A549 (cell line): ENCODE measurements around the gene DIPK1B. TPM values are rescaled to one million over a fixed set of nuclear protein-coding genes. Genes with fewer than 3 reads are reported as not detected.

Experiments used
- ATAC-seq, 2 experiments: fragments of 200-7000 bp in 1 of 2; fragments of >200 bp in 1 of 2; cut with Nextera tagmentation in 1 of 2; cut with Tn5 transposase in 1 of 2; 3 replicates each; pipeline versions ENCODE4 v1.8.0 to v1.9.1; 2018 to 2020; ENCODE audit warnings: mild to moderate bottlenecking in 1 of 2, moderate library complexity in 1 of 2
- CTCF ChIA-PET: fragments of 300-600 bp; sonication (Branson Sonifier 250); formaldehyde crosslinking; extraction: SDS; loops from one replicate; lab custom pipeline; 2021; ENCODE audit warnings: antibody characterized with exemption, inconsistent platforms; lab: Yijun Ruan, JAX
- POLR2A ChIA-PET: fragments of 350-600 bp; formaldehyde crosslinking; extraction: SDS; loops from one replicate; lab custom pipeline; 2021; ENCODE audit warnings: antibody characterized with exemption, inconsistent platforms; lab: Yijun Ruan, JAX
- DNase-seq, 2 experiments: peaks; one replicate each; pipeline versions ENCODE4 v3.0.0 to v3.0.0-alpha.2; 2011 to 2016; ENCODE audit warnings: low read depth in 1 of 2, low spot score in 1 of 2
- FAIRE-seq: peaks from 2 replicates; lab custom pipeline; 2011; peaks lifted over from hg19 to GRCh38; lab: Jason Lieb, UNC
- H3K27ac ChIP-seq, 2 experiments: fragments of >200 bp; sonication (Bioruptor Twin); formaldehyde crosslinking; 3 replicates each; pipeline ENCODE4 v1.5.1; 2016 to 2017
- H3K4me1 ChIP-seq: fragments of >200 bp; sonication (Bioruptor Twin); formaldehyde crosslinking; 3 replicates; pipeline ENCODE4 v1.6.1; 2016
- H3K4me2 ChIP-seq: fragments of >200 bp; sonication (Bioruptor Twin); formaldehyde crosslinking; 3 replicates; pipeline ENCODE4 v1.6.1; 2016
- H3K4me3 ChIP-seq: fragments of >200 bp; sonication (Bioruptor Twin); formaldehyde crosslinking; 3 replicates; pipeline ENCODE4 v1.5.1; 2016
- H3K9me3 ChIP-seq: fragments of >200 bp; sonication (Bioruptor Twin); formaldehyde crosslinking; 3 replicates; pipeline ENCODE4 v1.6.1; 2016
- CBX8 ChIP-seq: fragments of 200-600 bp; sonication (generic); IDR thresholded peaks from 2 replicates; pipeline ENCODE4 v1.6.1; 2016
- EP300 ChIP-seq, 2 experiments: fragments of >200 bp; sonication (Bioruptor Twin); formaldehyde crosslinking; IDR thresholded peaks; 2 replicates in 1 of 2; 3 replicates in 1 of 2; pipeline ENCODE4 v1.6.1; 2016 to 2017
- FOSB ChIP-seq: fragments of 250-450 bp; sonication (Bioruptor Pico); IDR thresholded peaks from 2 replicates; pipeline ENCODE4 v1.5.0; 2020; ENCODE audit warnings: mild to moderate bottlenecking, moderate library complexity
- HDAC2 ChIP-seq: fragments of 200-600 bp; sonication (generic); IDR thresholded peaks from 2 replicates; pipeline ENCODE4 v1.6.1; 2016
- HMGXB4 ChIP-seq: fragments of 250-450 bp; sonication (Bioruptor Pico); IDR thresholded peaks from 2 replicates; pipeline ENCODE4 v1.5.0; 2021; ENCODE audit warnings: mild to moderate bottlenecking, moderate library complexity, borderline replicate concordance
- HOXB5 ChIP-seq: fragments of 250-450 bp; sonication (Bioruptor Pico); IDR thresholded peaks from 2 replicates; pipeline ENCODE4 v1.5.0; 2020; ENCODE audit warnings: mild to moderate bottlenecking, moderate library complexity
- JUN ChIP-seq, 2 experiments: fragments of >200 bp; sonication (Bioruptor Twin); formaldehyde crosslinking; IDR thresholded peaks; 2 replicates in 1 of 2; 3 replicates in 1 of 2; pipeline ENCODE4 v1.6.1; 2016 to 2017
- JUNB ChIP-seq: fragments of >200 bp; sonication (Bioruptor Twin); formaldehyde crosslinking; IDR thresholded peaks from 2 replicates; pipeline ENCODE4 v1.6.1; 2016
- MAFK ChIP-seq: fragments of 450-650 bp; IDR thresholded peaks from 2 replicates; pipeline ENCODE4 v1.6.1; 2014; ENCODE audit not compliant: partially characterized antibody
- MAX ChIP-seq: IDR thresholded peaks from 2 replicates; pipeline ENCODE4 v1.6.1; 2012
- MAZ ChIP-seq: fragments of 150-350 bp; IDR thresholded peaks from 2 replicates; pipeline ENCODE4 v1.6.1; 2014; ENCODE audit warnings: antibody characterized with exemption, low read depth, low read length, borderline replicate concordance
- MYC ChIP-seq: IDR thresholded peaks from 2 replicates; pipeline ENCODE4 v1.6.1; 2012; ENCODE audit warnings: mild to moderate bottlenecking, inconsistent platforms, low read length, improper control_type of control experiment, borderline replicate concordance
- NFE2L2 ChIP-seq: fragments of 150-350 bp; conservative IDR thresholded peaks from 2 replicates; pipeline ENCODE4 v1.6.1; 2014; ENCODE audit warnings: low read length
- POLR2A ChIP-seq: IDR thresholded peaks from 2 replicates; pipeline ENCODE4 v1.6.1; 2012; ENCODE audit warnings: mild to moderate bottlenecking, low read length
- POLR2AphosphoS2 ChIP-seq: conservative IDR thresholded peaks from 2 replicates; pipeline ENCODE4 v1.6.1; 2012; ENCODE audit warnings: low read length, improper control_type of control experiment, inconsistent platforms
- RCOR1 ChIP-seq: fragments of 150-350 bp; IDR thresholded peaks from 2 replicates; pipeline ENCODE4 v1.6.1; 2014; ENCODE audit warnings: antibody characterized with exemption, low read length, low read depth
- RFX5 ChIP-seq: fragments of 450-650 bp; IDR thresholded peaks from 2 replicates; pipeline ENCODE4 v1.7.1; 2014; ENCODE audit warnings: antibody characterized with exemption, mild to moderate bottlenecking, moderate library complexity
- RNF2 ChIP-seq: fragments of 200-600 bp; sonication (generic); IDR thresholded peaks from 2 replicates; pipeline ENCODE4 v1.6.1; 2016; ENCODE audit warnings: low read depth, mild to moderate bottlenecking, antibody characterized with exemption, moderate library complexity, borderline replicate concordance
- TFCP2L1 ChIP-seq: fragments of 250-450 bp; sonication (Bioruptor Pico); IDR thresholded peaks from 2 replicates; pipeline ENCODE4 v1.5.0; 2021; ENCODE audit warnings: mild to moderate bottlenecking
- WGBS: methylation state at CpG from one replicate; pipeline ENCODE4 v1.1.6; 2017; ENCODE audit errors: missing lambda C conversion rate; 5-methylcytosine and 5-hydroxymethylcytosine counted together
- polyA plus RNA-seq, 4 experiments: library from polyadenylated mRNA; depleted of rRNA in 3 of 4; stranded (reverse); fragments of >200 nt; fragmentation: RNase III in 1 of 4; extraction: RNeasy Plus Mini Kit Qiagen cat#74134 plus additional on column Dnase treatment in 1 of 4; gene quantifications; 2 replicates in 3 of 4; 3 replicates in 1 of 4; pipeline ENCODE4 v1.2.3, GENCODE V29; 2011 to 2017
- TF ChIP-seq, protein P1 (sequence below): fragments of 250-450 bp; sonication (Bioruptor Pico); IDR thresholded peaks from 2 replicates; pipeline ENCODE4 v1.5.0; 2020; ENCODE audit warnings: low read depth, mild to moderate bottlenecking, moderate library complexity
- TF ChIP-seq, protein P2 (sequence below): fragments of 150-350 bp; IDR thresholded peaks from 2 replicates; pipeline ENCODE4 v1.6.1; 2014; ENCODE audit warnings: low read depth, mild to moderate bottlenecking, low read length

The DIPK1B gene
- polyA plus RNA-seq, 2 of the 4 experiments (the other 2 are of a cell fraction), result 6.7 TPM

GRCh38 chr9:136694163-136694871, 18.1 kb upstream of the DIPK1B start (continued):
- TF ChIP-seq, protein P1, sequence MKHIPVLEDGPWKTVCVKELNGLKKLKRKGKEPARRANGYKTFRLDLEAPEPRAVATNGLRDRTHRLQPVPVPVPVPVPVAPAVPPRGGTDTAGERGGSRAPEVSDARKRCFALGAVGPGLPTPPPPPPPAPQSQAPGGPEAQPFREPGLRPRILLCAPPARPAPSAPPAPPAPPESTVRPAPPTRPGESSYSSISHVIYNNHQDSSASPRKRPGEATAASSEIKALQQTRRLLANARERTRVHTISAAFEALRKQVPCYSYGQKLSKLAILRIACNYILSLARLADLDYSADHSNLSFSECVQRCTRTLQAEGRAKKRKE (CRISPR knock-in tag), result no peak
- TF ChIP-seq MAX (peak; percentile 38; the same call in 1 of the 2 replicates), RCOR1 (no peak), HMGXB4 (CRISPR knock-in tag) (no peak), FOSB (CRISPR knock-in tag) (no peak), HOXB5 (CRISPR knock-in tag) (no peak), POLR2A (no peak), JUNB (no peak; the same call in none of the 2 replicates), RNF2 (no peak), NFE2L2 (no peak), JUN (IDR thresholded peaks at IDR 0.05) (no peak), EP300 (IDR thresholded peaks at IDR 0.05) (no peak), CBX8 (no peak)

DNA sequence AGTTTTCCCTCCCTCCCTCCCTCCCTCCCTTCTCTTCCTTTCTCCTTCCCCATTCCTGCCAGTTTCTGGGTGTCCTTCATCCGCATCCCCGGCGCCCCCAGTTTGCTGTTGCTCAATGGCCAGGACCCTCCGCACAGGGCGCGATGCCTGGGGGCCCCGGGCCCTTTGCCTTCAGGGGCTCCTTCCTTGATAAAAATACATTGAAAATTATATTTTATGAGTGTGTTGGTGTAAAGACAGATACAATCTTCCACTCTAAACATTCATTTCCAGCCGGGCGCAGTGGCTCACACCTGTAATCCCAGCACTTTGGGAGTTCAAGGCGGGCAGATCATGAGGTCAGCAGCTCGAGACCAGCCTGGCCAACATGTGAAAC, 17.5 kb upstream of the DIPK1B start:
- Histone ChIP-seq H3K9me3 (no peaks in the 10 kb centered on the region), H3K4me2 (peak overlapping the region; percentile 86), H3K27ac (peak overlapping the region; percentile 73 to 87), H3K4me1 (peaks cover 78% of the 10 kb centered on the region), H3K4me3 (no peak overlapping the region; the same call in 2 of the 3 replicates)
- 71% methylated on average over 11 of the region's 11 CpGs for WGBS
- TF ChIP-seq, protein P1 (CRISPR knock-in tag), result no peak
- TF ChIP-seq TFCP2L1 (CRISPR knock-in tag), result no peak
- TF ChIP-seq, protein P2, sequence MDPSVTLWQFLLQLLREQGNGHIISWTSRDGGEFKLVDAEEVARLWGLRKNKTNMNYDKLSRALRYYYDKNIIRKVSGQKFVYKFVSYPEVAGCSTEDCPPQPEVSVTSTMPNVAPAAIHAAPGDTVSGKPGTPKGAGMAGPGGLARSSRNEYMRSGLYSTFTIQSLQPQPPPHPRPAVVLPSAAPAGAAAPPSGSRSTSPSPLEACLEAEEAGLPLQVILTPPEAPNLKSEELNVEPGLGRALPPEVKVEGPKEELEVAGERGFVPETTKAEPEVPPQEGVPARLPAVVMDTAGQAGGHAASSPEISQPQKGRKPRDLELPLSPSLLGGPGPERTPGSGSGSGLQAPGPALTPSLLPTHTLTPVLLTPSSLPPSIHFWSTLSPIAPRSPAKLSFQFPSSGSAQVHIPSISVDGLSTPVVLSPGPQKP, result no peak
- no peak for TF ChIP-seq MYC
- no peak for TF ChIP-seq POLR2AphosphoS2
- no peak for TF ChIP-seq FOSB (CRISPR knock-in tag)
- TF ChIP-seq MAFK, result no peak
- no peak for TF ChIP-seq HDAC2
- no peak for TF ChIP-seq MAZ
- no peak for TF ChIP-seq RFX5
- no peak for TF ChIP-seq MAX
- no peak for TF ChIP-seq EP300 (IDR thresholded peaks at IDR 0.05)
- CTCF ChIA-PET, result interaction anchor here (0.7 to 8.5 kb wide), 21 partner anchors 8 to 210 kb away, joined by 3 to 113 read pairs (median 9); no protein-coding TSS in a partner anchor
- ATAC-seq (no peak), DNase-seq (no peak), FAIRE-seq (no peak)
- POLR2A ChIA-PET, result no interaction called here
